ENCODE measurements around the gene ZNF668. TPM values are rescaled to one million over a fixed set of nuclear protein-coding genes. Genes with fewer than 3 reads are reported as not detected.
A peak's percentile ranks its signal among the peaks of the same experiment; 100 is the strongest.

The ZNF668 gene
- total and polyA plus RNA-seq, 2 of the 13 experiments (the other 11 are each of a cell fraction or from before 2014, with no cell fraction given): 3.8 to 9.8 TPM

GRCh38 chr16:31072540-31073141 lies 1.4 kb downstream of the ZNF668 start (continued):
- TF ChIP-seq FOSL1 (CRISPR knock-in tag; IDR thresholded peaks at IDR 0.05; ENCODE audit: borderline replicate concordance) (no peak), LCORL (IDR thresholded peaks at IDR 0.05) (no peak), LCORL (CRISPR knock-in tag; IDR thresholded peaks at IDR 0.05) (no peak; the same call in 1 of the 2 replicates), ZNF441 (CRISPR knock-in tag; IDR thresholded peaks at IDR 0.05; ENCODE audit: borderline replicate concordance) (no peak), TIGD3 (CRISPR knock-in tag; IDR thresholded peaks at IDR 0.05; ENCODE audit: borderline replicate concordance) (no peak), GLI4 (CRISPR knock-in tag; IDR thresholded peaks at IDR 0.05; ENCODE audit: borderline replicate concordance) (no peak), HNRNPLL (IDR thresholded peaks at IDR 0.05; ENCODE audit: low read depth, low read length, poor library complexity, severe bottlenecking) (no peak), DNMT1 (CRISPR knock-in tag; IDR thresholded peaks at IDR 0.05) (no peak), SIX4 (CRISPR knock-in tag; IDR thresholded peaks at IDR 0.05) (no peak), PRDM10 (CRISPR knock-in tag; IDR thresholded peaks at IDR 0.05; ENCODE audit: low read depth) (no peak), ZNF20 (CRISPR knock-in tag; IDR thresholded peaks at IDR 0.05) (no peak), REST (IDR thresholded peaks at IDR 0.05; ENCODE audit: borderline replicate concordance in 1 of 2, low read depth in 1 of 2, low read length in 2 of 2) (no peak), ZNF512 (CRISPR knock-in tag; IDR thresholded peaks at IDR 0.05) (no peak), KLF13 (CRISPR knock-in tag; IDR thresholded peaks at IDR 0.05) (no peak), BORCS8-MEF2B (CRISPR knock-in tag; IDR thresholded peaks at IDR 0.05) (no peak; the same call in 1 of the 2 replicates), FIP1L1 (IDR thresholded peaks at IDR 0.05; ENCODE audit: borderline replicate concordance, insufficient read depth, low read depth, low read length) (0 out of 2 replicates have a peak, but pooled peaks have one; percentile 14), GTF3A (CRISPR knock-in tag; conservative IDR thresholded peaks at IDR 0.05) (no peak), ZNF17 (CRISPR knock-in tag; IDR thresholded peaks at IDR 0.05) (no peak), NRL (CRISPR knock-in tag; IDR thresholded peaks at IDR 0.05; ENCODE audit: borderline replicate concordance) (peak; percentile 52; the same call in 1 of the 2 replicates)

Measured in HepG2 (cell line).